PC-3 (cell line): Measurements from ENCODE around the gene ATM. TPM values are rescaled to one million over a fixed set of nuclear protein-coding genes. Genes with fewer than 3 reads are reported as not detected.

Experiments used
- ATAC-seq: fragments of 200-7000 bp; cut with Tn5 transposase; 2 replicates; pipeline ENCODE4 v1.9.1; 2020; ENCODE audit warnings: mild to moderate bottlenecking, moderate library complexity
- BruUV-seq: library from RNA; stranded (reverse); fragments of 400-500 nt; replicated peaks from 2 replicates; lab custom pipeline; 2021; lab: Mats Ljungman, UMichigan
- CTCF ChIA-PET: fragments of 300-600 bp; sonication (Branson Sonifier 250); formaldehyde crosslinking; loops from one replicate; lab custom pipeline; 2022; ENCODE audit warnings: antibody characterized with exemption; lab: Charles Lee
- POLR2A ChIA-PET: fragments of 300-600 bp; sonication (Branson Sonifier 250); formaldehyde crosslinking; loops from one replicate; lab custom pipeline; 2022; ENCODE audit warnings: antibody characterized with exemption; ENCODE audit not compliant: unreplicated experiment; lab: Charles Lee
- DNase-seq: peaks from one replicate; pipeline ENCODE4 v3.0.0-alpha.2; 2015
- H2AFZ ChIP-seq: fragments of 300-600 bp; sonication (generic); 2 replicates; pipeline ENCODE4 v1.6.0; 2016; ENCODE audit warnings: antibody characterized with exemption, low read length
- H3F3A ChIP-seq: fragments of 300-600 bp; sonication (generic); one replicate; pipeline ENCODE4 v1.6.0; 2017; ENCODE audit warnings: antibody characterized with exemption, low read length, control low read depth, mild to moderate bottlenecking; ENCODE audit not compliant: unreplicated experiment
- H3K27ac ChIP-seq: fragments of 300-600 bp; sonication (generic); 2 replicates; pipeline ENCODE4 v1.5.1; 2016; ENCODE audit warnings: mild to moderate bottlenecking, low read length
- H3K27me3 ChIP-seq: fragments of 300-600 bp; sonication (generic); 2 replicates; pipeline ENCODE4 v1.6.1; 2016; ENCODE audit warnings: low read length, mixed read lengths
- H3K36me3 ChIP-seq: fragments of 300-600 bp; sonication (generic); 2 replicates; pipeline ENCODE4 v1.6.1; 2016; ENCODE audit warnings: low read depth, mixed run types, low read length, mixed read lengths
- H3K4me1 ChIP-seq: fragments of 300-600 bp; sonication (generic); 2 replicates; pipeline ENCODE4 v1.5.1; 2016; ENCODE audit warnings: low read length; ENCODE audit not compliant: insufficient read depth
- H3K4me2 ChIP-seq: fragments of 300-600 bp; sonication (generic); 2 replicates; pipeline ENCODE4 v1.6.0; 2016; ENCODE audit warnings: low read length
- H3K4me3 ChIP-seq: fragments of 300-600 bp; sonication (generic); 2 replicates; pipeline ENCODE4 v1.5.1; 2016; ENCODE audit warnings: mild to moderate bottlenecking, low read length, mixed read lengths
- H3K79me2 ChIP-seq: fragments of 300-600 bp; sonication (generic); 2 replicates; pipeline ENCODE4 v1.6.1; 2017; ENCODE audit warnings: low read length, mixed read lengths
- H3K9ac ChIP-seq: fragments of 300-600 bp; sonication (generic); 2 replicates; pipeline ENCODE4 v1.6.0; 2016; ENCODE audit warnings: mild to moderate bottlenecking, low read length
- H3K9me2 ChIP-seq: fragments of 300-600 bp; sonication (generic); replicated peaks from 2 replicates; pipeline ENCODE4 v1.6.1; 2016; ENCODE audit warnings: mixed run types, low read length, mixed read lengths
- H3K9me3 ChIP-seq: fragments of 300-600 bp; sonication (generic); 2 replicates; pipeline ENCODE4 v1.6.1; 2016; ENCODE audit warnings: low read length, mixed read lengths
- H4K20me1 ChIP-seq: fragments of 300-600 bp; sonication (generic); 2 replicates; pipeline ENCODE4 v1.6.1; 2016; ENCODE audit warnings: low read length, mixed read lengths
- CTCF ChIP-seq: fragments of 300-600 bp; sonication (generic); conservative IDR thresholded peaks from 2 replicates; pipeline ENCODE4 v1.5.1; 2017; ENCODE audit warnings: antibody characterized with exemption, low read depth, mild to moderate bottlenecking, low read length
- EZH2 ChIP-seq: fragments of 300-600 bp; sonication (generic); IDR thresholded peaks from one replicate; pipeline ENCODE4 v1.6.1; 2017; ENCODE audit warnings: antibody characterized with exemption, mild to moderate bottlenecking, low read length; ENCODE audit not compliant: unreplicated experiment
- EZH2phosphoT487 ChIP-seq: fragments of 300-600 bp; sonication (generic); IDR thresholded peaks from 2 replicates; pipeline ENCODE4 v1.6.1; 2018; ENCODE audit warnings: mild to moderate bottlenecking, antibody characterized with exemption, low read length, borderline replicate concordance
- intact Hi-C: fragments of 100-400 bp; cut with micrococcal nuclease; formaldehyde crosslinking; loops from 2 replicates; pipeline ENCODE4 v1.9.0; 2023
- total RNA-seq: library from RNA; depleted of rRNA; stranded (reverse); fragments of >200 nt; gene quantifications from 2 replicates; pipeline ENCODE4 v1.2.3, GENCODE V29; 2014

The ATM gene
- total RNA-seq, 1 experiment from 2014 or later = 55.3 TPM

- no peak overlapping the region for H2AFZ ChIP-seq
- BruUV-seq = no TSS peak
- H3K4me2 ChIP-seq = no peak overlapping the region
- CTCF ChIA-PET = no interaction called here
- intact Hi-C loops = no loop called here
- H3K27me3 ChIP-seq = no peaks in the 10 kb centered on the region
- no peak for TF ChIP-seq EZH2phosphoT487
- H3K4me3 ChIP-seq = no peak overlapping the region
- ATAC-seq (no peak), DNase-seq (no peak)
- no peaks in the 10 kb centered on the region for H4K20me1 ChIP-seq
- no peaks in the 10 kb centered on the region for H3F3A ChIP-seq
- H3K9me2 ChIP-seq = no peaks in the 10 kb centered on the region
- H3K4me1 ChIP-seq = no peaks in the 10 kb centered on the region
- H3K27ac ChIP-seq = no peak overlapping the region
- no peaks in the 10 kb centered on the region for H3K9me3 ChIP-seq
- POLR2A ChIA-PET = no interaction called here
- peaks cover 28% of the 10 kb centered on the region for H3K79me2 ChIP-seq
- H3K36me3 ChIP-seq = peaks cover 52% of the 10 kb centered on the region
- H3K9ac ChIP-seq = no peak overlapping the region
Measured at GRCh38 chr11:108206171-108206570, 16.7 kb upstream of the ATM start.

- Histone ChIP-seq H3K4me1 (no peaks in the 10 kb centered on the region), H3F3A (no peaks in the 10 kb centered on the region), H3K9ac (no peak overlapping the region), H3K27ac (no peak overlapping the region), H3K4me2 (no peak overlapping the region), H3K79me2 (peaks cover 31% of the 10 kb centered on the region), H3K27me3 (no peaks in the 10 kb centered on the region), H2AFZ (no peak overlapping the region), H3K4me3 (no peak overlapping the region), H3K36me3 (peaks cover 59% of the 10 kb centered on the region), H4K20me1 (no peaks in the 10 kb centered on the region), H3K9me2 (no peaks in the 10 kb centered on the region), H3K9me3 (no peaks in the 10 kb centered on the region)
- ATAC-seq (no peak), DNase-seq (no peak)
- CTCF ChIA-PET = no interaction called here
- intact Hi-C loops = no loop called here
- TF ChIP-seq CTCF (no peak), EZH2phosphoT487 (no peak), EZH2 (no peak)
- POLR2A ChIA-PET = no interaction called here
- BruUV-seq = no TSS peak
Measured at GRCh38 chr11:108206969-108207682, 15.7 kb upstream of the ATM start.

- H3K27me3 ChIP-seq = no peaks in the 10 kb centered on the region
- no peaks in the 10 kb centered on the region for H3F3A ChIP-seq
- H3K4me1 ChIP-seq = no peaks in the 10 kb centered on the region
- H3K79me2 ChIP-seq = peaks cover 30% of the 10 kb centered on the region
- no peaks in the 10 kb centered on the region for H4K20me1 ChIP-seq
- H3K9me3 ChIP-seq = no peaks in the 10 kb centered on the region
- intact Hi-C loops = no loop called here
- ChIA-PET POLR2A (no interaction called here), CTCF (no interaction called here)
- DNase-seq = no peak
- BruUV-seq = no TSS peak
- no peak overlapping the region for H3K4me2 ChIP-seq
- no peak overlapping the region for H3K27ac ChIP-seq
- no peaks in the 10 kb centered on the region for H3K9me2 ChIP-seq
- H3K9ac ChIP-seq = no peak overlapping the region
- H2AFZ ChIP-seq = no peak overlapping the region
- H3K4me3 ChIP-seq = no peak overlapping the region
- TF ChIP-seq EZH2phosphoT487 = no peak
- TF ChIP-seq CTCF = no peak
- no peak for TF ChIP-seq EZH2
- no peak for ATAC-seq
- peaks cover 59% of the 10 kb centered on the region for H3K36me3 ChIP-seq
Measured at GRCh38 chr11:108207683-108208060, 15.2 kb upstream of the ATM start.
